NCI-H2227 treated with DMSO at 0.1 percent for 48 hours (cell line): ENCODE measurements around the gene RAF1.

ENCODE experiments used
- DNase-seq: peaks from one replicate; lab custom pipeline; 2025; lab: John Stamatoyannopoulos, UW

RAF1 gene

GRCh38 chr3:12591456-12591855 lies 72.5 kb downstream of the RAF1 start:
- no peak for DNase-seq

GRCh38 chr3:12590096-12590495 lies 73.8 kb downstream of the RAF1 start:
- DNase-seq: no peak

GRCh38 chr3:12588039-12589009 lies 75.6 kb downstream of the RAF1 start:
- DNase-seq: no peak

GRCh38 chr3:12586403-12586802 lies 77.5 kb downstream of the RAF1 start:
- no peak for DNase-seq

- DNase-seq: no peak
Observed at GRCh38 chr3:12585970-12586369, 77.9 kb downstream of the RAF1 start.

GRCh38 chr3:12585181-12585580 lies 78.7 kb downstream of the RAF1 start:
- no peak for DNase-seq

GRCh38 chr3:12584083-12584482 lies 79.8 kb downstream of the RAF1 start:
- DNase-seq: no peak

GRCh38 chr3:12583280-12583679 lies 80.6 kb downstream of the RAF1 start:
- no peak for DNase-seq

GRCh38 chr3:12582730-12583129 lies 81.2 kb downstream of the RAF1 start:
- DNase-seq: no peak

- DNase-seq: no peak
Observed at GRCh38 chr3:12579905-12580304, 84.0 kb downstream of the RAF1 start.

GRCh38 chr3:12579456-12579855 lies 84.5 kb downstream of the RAF1 start:
- no peak for DNase-seq

- DNase-seq: no peak
Observed at GRCh38 chr3:12578742-12579141, 85.2 kb downstream of the RAF1 start.

- DNase-seq: no peak
Observed at GRCh38 chr3:12577379-12577778, 86.5 kb downstream of the RAF1 start.

- DNase-seq: no peak
Observed at GRCh38 chr3:12574661-12575060, 89.3 kb downstream of the RAF1 start.

- no peak for DNase-seq
Observed at GRCh38 chr3:12574131-12574530, 89.8 kb downstream of the RAF1 start.

- DNase-seq: no peak
Observed at GRCh38 chr3:12571986-12572385, 91.9 kb downstream of the RAF1 start.

GRCh38 chr3:12569836-12570235 lies 94.1 kb downstream of the RAF1 start:
- no peak for DNase-seq

- no peak for DNase-seq
Observed at GRCh38 chr3:12568747-12569146, 95.2 kb downstream of the RAF1 start.

GRCh38 chr3:12566976-12567375 lies 96.9 kb downstream of the RAF1 start:
- DNase-seq: no peak

- no peak for DNase-seq
Observed at GRCh38 chr3:12562451-12562850, 101.5 kb downstream of the RAF1 start.

GRCh38 chr3:12561397-12561796 lies 102.5 kb downstream of the RAF1 start:
- DNase-seq: no peak

GRCh38 chr3:12560505-12561190 lies 103.3 kb downstream of the RAF1 start:
- no peak for DNase-seq

GRCh38 chr3:12559520-12559919 lies 104.4 kb downstream of the RAF1 start:
- no peak for DNase-seq
